ENCODE measurements around the gene AATF. TPM values are rescaled to one million over a fixed set of nuclear protein-coding genes. Genes with fewer than 3 reads are reported as not detected.

Gene AATF
- total and polyA plus RNA-seq, 10 donors, result 28.7 to 59.0 (median 35.2) TPM

DNA sequence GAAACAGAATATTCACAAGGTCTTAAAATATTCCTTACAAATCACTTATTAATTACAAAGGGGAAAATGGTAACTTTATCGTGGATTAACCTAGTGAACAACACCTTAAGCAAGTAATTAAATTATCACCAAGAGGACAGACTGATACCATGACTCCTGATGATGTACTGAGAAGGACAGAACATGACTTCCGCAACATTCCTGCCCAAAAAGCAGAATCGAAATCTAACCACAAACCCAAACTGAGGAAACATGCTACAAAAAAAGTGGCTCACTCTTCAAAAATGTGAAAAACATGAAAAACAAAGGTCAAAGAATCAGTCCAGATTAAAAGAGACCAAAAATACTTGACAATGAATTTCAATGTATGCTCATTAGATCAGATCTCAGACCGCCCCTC, 151.5 kb downstream of the AATF start:
- no peaks in the 10 kb centered on the region for H3K4me1 ChIP-seq
- no peak for DNase-seq
- H3K27me3 ChIP-seq (replicated peaks in 1 of 7), result no peaks in the 10 kb centered on the region
- 73 to 90% (median 76%) methylated on average over 4 of the region's 4 CpGs for WGBS, 5 donors
- TF ChIP-seq POLR2A (IDR thresholded peaks at IDR 0.05), result no peak
- TF ChIP-seq, protein P1, sequence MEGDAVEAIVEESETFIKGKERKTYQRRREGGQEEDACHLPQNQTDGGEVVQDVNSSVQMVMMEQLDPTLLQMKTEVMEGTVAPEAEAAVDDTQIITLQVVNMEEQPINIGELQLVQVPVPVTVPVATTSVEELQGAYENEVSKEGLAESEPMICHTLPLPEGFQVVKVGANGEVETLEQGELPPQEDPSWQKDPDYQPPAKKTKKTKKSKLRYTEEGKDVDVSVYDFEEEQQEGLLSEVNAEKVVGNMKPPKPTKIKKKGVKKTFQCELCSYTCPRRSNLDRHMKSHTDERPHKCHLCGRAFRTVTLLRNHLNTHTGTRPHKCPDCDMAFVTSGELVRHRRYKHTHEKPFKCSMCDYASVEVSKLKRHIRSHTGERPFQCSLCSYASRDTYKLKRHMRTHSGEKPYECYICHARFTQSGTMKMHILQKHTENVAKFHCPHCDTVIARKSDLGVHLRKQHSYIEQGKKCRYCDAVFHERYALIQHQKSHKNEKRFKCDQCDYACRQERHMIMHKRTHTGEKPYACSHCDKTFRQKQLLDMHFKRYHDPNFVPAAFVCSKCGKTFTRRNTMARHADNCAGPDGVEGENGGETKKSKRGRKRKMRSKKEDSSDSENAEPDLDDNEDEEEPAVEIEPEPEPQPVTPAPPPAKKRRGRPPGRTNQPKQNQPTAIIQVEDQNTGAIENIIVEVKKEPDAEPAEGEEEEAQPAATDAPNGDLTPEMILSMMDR (IDR thresholded peaks at IDR 0.05 in 8 of 11, conservative IDR thresholded peaks at IDR 0.05 in 3 of 11), result no peak
- no peaks in the 10 kb centered on the region for H3K9me3 ChIP-seq
- no peak overlapping the region for H3K4me3 ChIP-seq
- peaks cover 5 to 69% (median 28%) of the 10 kb centered on the region in 6 donors for H3K36me3 ChIP-seq
- H3K27ac ChIP-seq, result no peak overlapping the region
- intact Hi-C loops (cut with DNase I; ENCODE audit: low total_unique reads), result no loop called here

DNA sequence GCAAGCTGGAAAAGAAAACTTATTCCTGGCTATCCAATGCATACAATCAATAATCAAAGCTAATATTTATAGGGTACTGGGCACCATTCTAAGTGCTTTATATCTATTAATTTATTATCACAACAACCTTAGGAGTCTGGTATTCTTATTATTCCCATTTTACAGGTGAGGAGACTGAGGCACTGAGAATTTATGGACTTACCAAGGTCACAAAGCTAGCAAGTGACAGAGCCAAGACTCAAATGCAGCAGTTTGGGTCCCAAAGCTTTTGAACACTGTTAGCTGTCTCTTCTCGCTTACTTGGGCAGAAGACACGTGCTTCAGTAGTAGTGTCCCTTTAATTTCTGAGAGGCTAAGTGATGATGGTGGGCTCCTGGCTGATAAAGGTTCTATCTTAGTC, 152.6 kb downstream of the AATF start:
- TF ChIP-seq POLR2A (IDR thresholded peaks at IDR 0.05) (no peak), POLR2AphosphoS5 (IDR thresholded peaks at IDR 0.05) (no peak)
- TF ChIP-seq, protein P1 (IDR thresholded peaks at IDR 0.05 in 8 of 11, conservative IDR thresholded peaks at IDR 0.05 in 3 of 11), result no peak
- no peaks in the 10 kb centered on the region for H3K9me3 ChIP-seq

DNA sequence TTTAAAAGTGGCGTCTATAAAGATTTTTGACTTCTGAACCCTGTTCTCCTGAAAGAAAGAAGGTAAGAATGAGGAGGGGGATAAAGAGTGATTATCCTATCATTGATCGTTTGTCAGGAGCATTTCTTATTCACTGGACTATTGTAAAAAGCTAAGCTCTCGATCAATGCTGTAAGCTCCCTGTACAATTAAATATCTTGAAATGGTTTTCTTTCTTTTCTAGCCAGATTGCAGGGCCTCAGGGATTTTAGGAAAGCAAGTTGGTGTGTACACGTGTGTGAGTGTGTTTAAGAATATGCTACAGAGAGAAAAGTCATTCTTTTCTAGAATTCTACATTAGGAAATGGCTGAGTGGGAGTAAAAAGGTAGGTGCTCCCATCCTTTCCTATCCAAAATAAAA, 154.5 kb downstream of the AATF start:
- Histone ChIP-seq H3K36me3 (peaks cover 0 to 57% (median 3%) of the 10 kb centered on the region in 6 donors), H3K27ac (no peak overlapping the region), H3K4me1 (peaks cover 0 to 6% (median 0%) of the 10 kb centered on the region in 6 donors), H3K27me3 (replicated peaks in 1 of 7) (no peaks in the 10 kb centered on the region), H3K9me3 (no peaks in the 10 kb centered on the region), H3K4me3 (no peak overlapping the region)
- intact Hi-C loops (cut with DNase I; ENCODE audit: low total_unique reads), result no loop called here
- TF ChIP-seq POLR2A (IDR thresholded peaks at IDR 0.05), result no peak
- TF ChIP-seq POLR2AphosphoS5 (IDR thresholded peaks at IDR 0.05), result no peak
- TF ChIP-seq, protein P1 (IDR thresholded peaks at IDR 0.05 in 8 of 11, conservative IDR thresholded peaks at IDR 0.05 in 3 of 11), result no peak
- WGBS, 5 donors, result 94 to 98% (median 96%) methylated on average over 4 of the region's 4 CpGs
- DNase-seq, result no peak

More for the DNA sequence above, 152.6 kb downstream of the AATF start:
- H3K27ac ChIP-seq, result no peak overlapping the region
- H3K4me3 ChIP-seq, result no peak overlapping the region
- peaks cover 5 to 62% (median 18%) of the 10 kb centered on the region in 6 donors for H3K36me3 ChIP-seq
- intact Hi-C loops (cut with DNase I; ENCODE audit: low total_unique reads), result no loop called here
- no peak for DNase-seq
- H3K4me1 ChIP-seq, result no peaks in the 10 kb centered on the region
- 94 to 100% (median 97%) methylated on average over 2 of the region's 2 CpGs for WGBS, 5 donors
- H3K27me3 ChIP-seq (replicated peaks in 1 of 7), result no peaks in the 10 kb centered on the region

DNA sequence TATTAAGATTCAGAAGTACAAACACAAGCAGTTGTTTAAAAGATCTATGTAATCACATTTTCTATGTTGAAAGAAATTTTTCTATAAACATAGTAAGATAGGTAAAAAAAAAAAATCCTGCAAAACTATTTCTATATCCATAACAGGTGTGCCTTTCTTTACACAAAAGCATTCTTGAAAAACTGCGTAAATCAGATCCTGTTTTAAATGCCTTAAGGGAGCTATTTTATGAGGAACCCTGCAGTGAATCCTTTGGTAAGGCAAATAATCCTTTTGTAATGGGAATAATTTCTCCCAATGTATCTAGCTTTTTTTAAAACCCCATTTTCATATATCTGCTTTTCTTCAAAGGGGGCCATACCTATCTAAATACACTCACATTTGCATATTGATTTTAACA, 157.3 kb downstream of the AATF start:
- intact Hi-C loops (cut with DNase I; ENCODE audit: low total_unique reads), result no loop called here

More for the DNA sequence above, 157.3 kb downstream of the AATF start:
- H3K4me3 ChIP-seq, result no peak overlapping the region
- 94 to 98% (median 96%) methylated on average over 1 of the region's 1 CpG for WGBS, 5 donors
- no peaks in the 10 kb centered on the region for H3K9me3 ChIP-seq
- no peak for DNase-seq
- TF ChIP-seq, protein P1 (IDR thresholded peaks at IDR 0.05 in 8 of 11, conservative IDR thresholded peaks at IDR 0.05 in 3 of 11), result no peak
- no peak for TF ChIP-seq POLR2A (IDR thresholded peaks at IDR 0.05)
- TF ChIP-seq POLR2AphosphoS5 (IDR thresholded peaks at IDR 0.05), result no peak
- H3K27me3 ChIP-seq (replicated peaks in 1 of 7), result no peaks in the 10 kb centered on the region
- no peak overlapping the region for H3K27ac ChIP-seq
- H3K36me3 ChIP-seq, result peaks cover 0 to 83% (median 19%) of the 10 kb centered on the region in 6 donors
- peaks cover 0 to 6% (median 0%) of the 10 kb centered on the region in 6 donors for H3K4me1 ChIP-seq

Small RNA genes within 50 kb of the gene (microRNA-seq; reads per million reads assigned to microRNA genes)
- gene MIR2909, result 0 reads per million in 3 donors

Small RNA genes within 50 kb of the gene (small RNA-seq; reads per million reads assigned to genes)
- gene AC243773.2, result 0 reads per million in 4 donors
- 0 reads per million in 4 donors for gene MIR2909

Other genes starting within 250 kb of the AATF start
- not detected for gene LHX1, start 11.5 kb upstream of the AATF start, total RNA-seq
- not detected for gene LHX1, start 11.5 kb upstream of the AATF start, polyA plus RNA-seq